K562 (cell line): ENCODE measurements around the gene PIGV. TPM values are rescaled to one million over a fixed set of nuclear protein-coding genes. Genes with fewer than 3 reads are reported as not detected.
A peak's percentile ranks its signal among the peaks of the same experiment; 100 is the strongest.

ENCODE experiments used
- ATAC-seq: fragments of 200-7000 bp; cut with Tn5 transposase; 3 replicates; pipeline ENCODE4 v1.9.1; 2020; ENCODE audit warnings: moderate library complexity
- Bru-seq: library from RNA; stranded (reverse); fragments of 400-500 nt; gene quantifications from one replicate; lab custom pipeline; 2021; lab: Mats Ljungman, UMichigan
- BruChase-seq, 2 experiments: library from RNA; stranded (reverse); fragments of 400-500 nt; gene quantifications; one replicate each; lab custom pipeline; 2021; lab: Mats Ljungman, UMichigan
- BruUV-seq: library from RNA; stranded (reverse); fragments of 400-500 nt; replicated peaks from 2 replicates; lab custom pipeline; 2021; lab: Mats Ljungman, UMichigan
- CTCF ChIA-PET: fragments of 300-600 bp; formaldehyde crosslinking; extraction: SDS; loops from one replicate; lab custom pipeline; 2021; ENCODE audit warnings: low intra/inter-chr PET ratio; lab: Yijun Ruan, JAX
- POLR2A ChIA-PET: fragments of 300-600, 350-650 bp; sonication (Branson Sonifier 250); formaldehyde crosslinking; extraction: SDS; loops from one replicate; lab custom pipeline; 2021; ENCODE audit warnings: antibody characterized with exemption, inconsistent platforms; lab: Yijun Ruan, JAX
- DNase-seq, 4 experiments: peaks; one replicate each; pipeline versions ENCODE4 v3.0.0 to v3.0.0-alpha.2; 2011 to 2018; ENCODE audit warnings: low spot score in 3 of 4, mixed read lengths in 3 of 4; ENCODE audit errors: extremely low read depth in 1 of 4
- FAIRE-seq: peaks from 2 replicates; lab custom pipeline; 2011; peaks lifted over from hg19 to GRCh38; lab: Jason Lieb, UNC
- H2AFZ ChIP-seq: 2 replicates; pipeline ENCODE4 v1.6.0; 2011; ENCODE audit warnings: low read depth, low read length, control low read depth, inconsistent platforms
- H3K27ac ChIP-seq: fragments of 200-600 bp; 3 replicates; pipeline ENCODE4 v1.8.0; 2011; ENCODE audit warnings: low read depth, mild to moderate bottlenecking, control low read depth, inconsistent platforms, low read length, moderate library complexity, mixed read lengths; ENCODE audit errors: extremely low read depth
- H3K27me3 ChIP-seq, 2 experiments: fragments of 300-600 bp in 1 of 2; 2 replicates in 1 of 2; 3 replicates in 1 of 2; pipeline versions ENCODE4 v1.6.0 to v1.8.0; 2011; ENCODE audit warnings: inconsistent platforms in 2 of 2, low read length in 2 of 2, mild to moderate bottlenecking in 1 of 2, mixed read lengths in 1 of 2, moderate library complexity in 1 of 2; ENCODE audit not compliant: control insufficient read depth in 2 of 2, insufficient read depth in 2 of 2
- H3K36me3 ChIP-seq: fragments of 300-600 bp; 3 replicates; pipeline ENCODE4 v1.8.0; 2011; ENCODE audit warnings: mild to moderate bottlenecking, low read length, inconsistent platforms; ENCODE audit not compliant: control insufficient read depth, insufficient read depth
- H3K4me1 ChIP-seq, 2 experiments: fragments of 200-600 bp in 1 of 2; replicated peaks in 1 of 2; 2 replicates in 1 of 2; 3 replicates in 1 of 2; pipeline versions ENCODE4 v1.5.1 to v1.8.0; 2011; ENCODE audit warnings: inconsistent platforms in 2 of 2, low read length in 2 of 2, mild to moderate bottlenecking in 1 of 2, mixed read lengths in 1 of 2, moderate library complexity in 1 of 2; ENCODE audit not compliant: control insufficient read depth in 2 of 2, insufficient read depth in 2 of 2
- H3K4me2 ChIP-seq: 2 replicates; pipeline ENCODE4 v1.6.1; 2011; ENCODE audit warnings: low read length, control low read depth, inconsistent platforms, mixed read lengths; ENCODE audit not compliant: insufficient read depth
- H3K4me3 ChIP-seq: fragments of 200-600 bp; sonication (generic), shearing (Covaris generic); 2 replicates; pipeline ENCODE4 v1.5.1; 2016; ENCODE audit warnings: control low read depth, inconsistent platforms
- H3K79me2 ChIP-seq: fragments of 200-600 bp; 3 replicates; pipeline ENCODE4 v1.8.0; 2011; ENCODE audit warnings: low read length, inconsistent platforms; ENCODE audit not compliant: control insufficient read depth, insufficient read depth
- H3K9ac ChIP-seq, 2 experiments: 2 replicates each; pipeline versions ENCODE4 v1.6.0 to v1.6.1; 2011; ENCODE audit warnings: low read depth in 2 of 2, low read length in 2 of 2, control low read depth in 1 of 2, inconsistent platforms in 1 of 2, mild to moderate bottlenecking in 1 of 2, mixed read lengths in 1 of 2; ENCODE audit not compliant: insufficient read depth in 1 of 2
- H3K9me1 ChIP-seq: one replicate; pipeline ENCODE4 v1.6.0; 2011; ENCODE audit warnings: inconsistent platforms, mild to moderate bottlenecking, low read length, moderate library complexity; ENCODE audit not compliant: control insufficient read depth, insufficient read depth
- H3K9me3 ChIP-seq: replicated peaks from 2 replicates; pipeline ENCODE4 v1.5.1; 2011; ENCODE audit warnings: low read depth, low read length, inconsistent platforms; ENCODE audit not compliant: control insufficient read depth, insufficient read depth
- H4K20me1 ChIP-seq: replicated peaks from 2 replicates; pipeline ENCODE4 v1.6.1; 2011; ENCODE audit warnings: low read length, inconsistent platforms, mixed read lengths; ENCODE audit not compliant: control insufficient read depth, insufficient read depth
- CREB1 ChIP-seq, 2 experiments: sonication (generic) in 1 of 2; formaldehyde crosslinking in 1 of 2; IDR thresholded peaks; 2 replicates each; pipeline versions ENCODE4 v1.6.1 to v1.8.0; 2012 to 2022; ENCODE audit warnings: inconsistent platforms in 1 of 2, mild to moderate bottlenecking in 1 of 2, missing genetic modification reagents in 1 of 2, moderate library complexity in 1 of 2
- CXXC5 ChIP-seq: fragments of 250-450 bp; sonication (Bioruptor Pico); IDR thresholded peaks from 2 replicates; pipeline ENCODE4 v1.8.0; 2022; ENCODE audit warnings: inconsistent platforms, mild to moderate bottlenecking, moderate library complexity
- ZNF766 ChIP-seq: fragments of 200-800 bp; sonication (Bioruptor generic); conservative IDR thresholded peaks from 2 replicates; pipeline ENCODE4 v1.6.1; 2016; ENCODE audit warnings: missing genetic modification characterization, missing compliant biosample characterization
- WGBS: fragments of 100-300 bp; shearing (Covaris generic); methylation state at CpG from one replicate; pipeline ENCODE4 v1.1.6; 2016; ENCODE audit warnings: low coverage, mixed read lengths; ENCODE audit not compliant: insufficient coverage; ENCODE audit errors: missing lambda C conversion rate; 5-methylcytosine and 5-hydroxymethylcytosine counted together
- in situ Hi-C: fragments of 300-500 bp; cut with MboI; formaldehyde crosslinking; loops from 4 replicates; pipeline ENCODE4 v1.15.0; 2018; ENCODE audit warnings: inconsistent platforms, mixed read lengths
- intact Hi-C: fragments of 100-400 bp; cut with micrococcal nuclease; formaldehyde crosslinking; loops from 2 replicates; pipeline ENCODE4 v1.14.2; 2022
- long read RNA-seq, 3 experiments: library from polyadenylated mRNA in 2 of 3; library from RNA in 1 of 3; unstranded in 2 of 3; stranded (forward) in 1 of 3; transcript quantifications; one replicate each; pipeline ENCODE4 v2.0.0, GENCODE V29; 2019 to 2022
- polyA minus RNA-seq, 3 experiments: library from RNA; depleted of rRNA, polyadenylated mRNA; stranded (reverse); fragments of >200 nt; gene quantifications; 2 replicates each; pipeline ENCODE4 v1.2.3, GENCODE V29; 2011
- polyA plus RNA-seq, 8 experiments: library from polyadenylated mRNA; depleted of rRNA in 4 of 8; stranded (reverse) in 5 of 8; unstranded in 3 of 8; fragments of >200 nt; fragmentation: Nextera tagmentation in 2 of 8; fragmentation: Illumina TruSeq in 1 of 8; extraction: Ambion mirVana in 2 of 8; extraction: Trizol in 1 of 8; gene quantifications; 2 replicates each; pipeline versions ENCODE4 v1.2.1 to v1.2.3, GENCODE V29; 2011 to 2014; ENCODE audit warnings: inconsistent platforms in 1 of 8, missing spikeins in 1 of 8
- total RNA-seq, 7 experiments: library from RNA; depleted of rRNA in 6 of 7; stranded (reverse); fragments of >200 nt in 6 of 7; fragmentation: Illumina TruSeq in 2 of 7; extraction: Trizol in 2 of 7; gene quantifications; 2 replicates each; pipeline versions ENCODE4 v1.2.1 to v1.2.3, GENCODE V29; 2011 to 2021; ENCODE audit warnings: low replicate concordance in 1 of 7
- TF ChIP-seq, protein P1 (sequence below): sonication (generic); formaldehyde crosslinking; IDR thresholded peaks from 2 replicates; pipeline ENCODE4 v1.8.0; 2022; ENCODE audit warnings: mild to moderate bottlenecking, missing genetic modification reagents
- TF ChIP-seq, protein P2 (sequence below), 3 experiments: fragments of 200-800 bp in 1 of 3; fragments of 250-450 bp in 1 of 3; fragments of 450-650 bp in 1 of 3; sonication (Bioruptor Pico) in 1 of 3; sonication (Bioruptor generic) in 1 of 3; formaldehyde crosslinking in 1 of 3; IDR thresholded peaks; 2 replicates each; pipeline versions ENCODE4 v1.6.1 to v1.8.0; 2016 to 2022; ENCODE audit warnings: mild to moderate bottlenecking in 2 of 3, missing genetic modification characterization in 2 of 3, missing compliant biosample characterization in 1 of 3, moderate library complexity in 1 of 3
- TF ChIP-seq, protein P3 (sequence below), 2 experiments: fragments of 450-650 bp; conservative IDR thresholded peaks; 2 replicates each; pipeline ENCODE4 v1.6.1; 2017; ENCODE audit warnings: mild to moderate bottlenecking in 2 of 2, moderate library complexity in 2 of 2

Gene PIGV
- total RNA-seq (2011; cell fraction: chromatin; rRNA removed; ENCODE audit: low replicate concordance) = 20.0 and 33.4 TPM in 2 replicates
- total RNA-seq (2011; cell fraction: nucleolus; rRNA removed) = 34.2 and 35.1 TPM in 2 replicates
- 38.2 and 47.9 TPM in 2 replicates for total RNA-seq (2011; cell fraction: nucleoplasm; rRNA removed)
- total RNA-seq (2014; rRNA removed) (8.4 and 11.3 TPM in 2 replicates), total RNA-seq (2014; rRNA removed; fragmentation: Illumina TruSeq; extraction: Trizol) (11.0 and 11.1 TPM in 2 replicates), total RNA-seq (2015; rRNA removed; fragmentation: Illumina TruSeq; extraction: Trizol) (12.0 and 12.2 TPM in 2 replicates), total RNA-seq (2021) (11.2 and 14.7 TPM in 2 replicates), polyA plus RNA-seq (2011; rRNA removed) (21.8 and 25.5 TPM in 2 replicates), polyA plus RNA-seq (2014; fragmentation: Illumina TruSeq; extraction: Trizol) (10.8 and 12.7 TPM in 2 replicates), polyA plus RNA-seq (2014; fragmentation: Nextera tagmentation; extraction: Ambion mirVana) (10 to 100 TPM; 11.3 to 11.7 TPM), polyA plus RNA-seq (2014; rRNA removed) (9.3 and 9.4 TPM in 2 replicates), polyA minus RNA-seq (2011; rRNA and poly(A)+ RNA removed) (21.7 and 27.4 TPM in 2 replicates), Bru-seq, nascent RNA (percentile 66 among the genes with signal in this experiment), BruChase-seq, experiment 1, labeled RNA remaining after a 2-hour chase (percentile 61 among the genes with signal in this experiment), BruChase-seq, experiment 2, labeled RNA remaining after a 6-hour chase (percentile 60 among the genes with signal in this experiment)
- 27.4 and 41.1 TPM in 2 replicates for polyA plus RNA-seq (2011; cell fraction: cytosol; rRNA removed)
- 33.7 and 36.0 TPM in 2 replicates for polyA plus RNA-seq (2011; cell fraction: nucleus; rRNA removed)
- polyA plus RNA-seq (2012) = 14.0 and 14.4 TPM in 2 replicates
- 8.1 and 9.8 TPM in 2 replicates for polyA minus RNA-seq (2011; cell fraction: cytosol; rRNA and poly(A)+ RNA removed)
- 10.8 and 16.6 TPM in 2 replicates for polyA minus RNA-seq (2011; cell fraction: nucleus; rRNA and poly(A)+ RNA removed)
- long read RNA-seq, experiment 1, transcript PIGV-201 (4 exons, 2,367 nt) = major isoform, 14 of 40 reads
- long read RNA-seq, experiment 1, partial matches to known transcripts = 15 of 40 reads
- long read RNA-seq, experiment 1, other reads (novel, unspliced or antisense) = 11 of 40 reads
- long read RNA-seq, experiment 2, partial matches to known transcripts = 2 of 14 reads
- long read RNA-seq, experiment 2, other reads (novel, unspliced or antisense) = 8 of 14 reads
- long read RNA-seq, experiment 3, transcript PIGV-201 (4 exons, 2,367 nt) = major isoform, 6 of 13 reads
- long read RNA-seq, experiment 3, partial matches to known transcripts = 0 of 13 reads
- long read RNA-seq, experiment 3, other reads (novel, unspliced or antisense) = 5 of 13 reads

DNA sequence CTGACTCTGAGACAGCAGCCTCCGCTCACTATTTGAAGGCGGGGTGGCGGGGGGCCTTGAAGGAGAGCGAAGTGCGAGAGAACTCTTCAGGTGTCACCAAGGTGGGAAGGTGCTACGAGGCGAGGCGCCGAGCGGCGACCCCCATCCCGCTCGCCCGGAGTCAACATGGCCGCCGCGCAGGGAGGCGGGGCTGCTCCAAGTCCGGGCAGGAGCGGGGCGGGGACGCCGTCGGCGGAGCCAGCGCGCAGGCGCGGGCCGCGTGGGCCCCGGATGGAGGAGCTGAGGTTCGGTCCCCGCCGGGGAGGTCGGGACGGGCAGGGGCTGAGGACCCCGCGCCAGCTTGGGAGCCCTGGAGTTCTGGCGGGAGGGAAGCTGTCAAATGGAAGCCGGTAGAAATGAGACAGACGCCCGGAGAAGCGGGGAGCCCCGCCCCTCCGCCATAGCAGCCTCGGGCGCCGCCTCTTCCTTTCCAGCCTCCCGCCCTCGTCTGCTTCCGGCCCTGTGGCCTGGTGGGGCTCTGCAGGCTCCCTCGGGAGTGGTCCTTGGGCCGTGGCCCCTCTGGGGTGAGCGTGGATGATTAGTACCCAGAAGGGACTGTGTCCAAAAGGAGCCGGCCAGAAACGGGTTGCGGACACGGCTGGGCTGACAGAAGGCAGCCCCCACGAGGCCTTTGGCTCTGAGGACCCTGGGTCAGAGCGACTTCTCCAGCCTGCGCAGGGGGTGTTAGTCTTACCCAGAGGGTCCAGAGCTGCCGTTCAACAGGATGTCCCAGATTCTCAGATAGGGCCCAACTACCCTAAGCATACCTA, at the start of gene PIGV:
Gene PIGV, plus strand, starts transcription at position 245 of the 809 bp plus-strand sequence. CDS start 2,866 bp downstream, outside the sequence.
- H3K27me3 ChIP-seq = no peaks in the 10 kb centered on the region
- H3K4me1 ChIP-seq = peaks cover 61 to 81% of the 10 kb centered on the region in 2 experiments
- peaks cover 54% of the 10 kb centered on the region for H3K79me2 ChIP-seq
- peak within 1 kb of the TSS; percentile 97 to 98 for H3K9ac ChIP-seq
- no TSS peak for BruUV-seq
- DNase-seq = peak; percentile 94 to 97 (median 96)
- peak within 1 kb of the TSS; percentile 66 for H3K4me3 ChIP-seq
- no peaks in the 10 kb centered on the region for H3K9me1 ChIP-seq
- in situ Hi-C loops = no loop called here
- ChIA-PET POLR2A (interaction anchor here (0.6 to 9.2 kb wide), 21 partner anchors 10 to 311 kb away, joined by 3 to 112 read pairs (median 6); partner anchors contain the start of genes ARID1A and GPN2), CTCF (interaction anchor here (1.4 to 5.0 kb wide), 2 partner anchors 179 to 185 kb away, joined by 3 to 80 read pairs; no protein-coding TSS in a partner anchor)
- peak within 1 kb of the TSS; percentile 94 for H2AFZ ChIP-seq
- H3K9me3 ChIP-seq = no peaks in the 10 kb centered on the region
- peak within 1 kb of the TSS; percentile 96 for H3K4me2 ChIP-seq
- intact Hi-C loops = loop anchor here (1.0 to 5.0 kb wide), 4 partner anchors 43 to 301 kb away; no protein-coding TSS in a partner anchor
- peak within 1 kb of the TSS; percentile 98 for H3K27ac ChIP-seq
- FAIRE-seq = no peak
- ATAC-seq = peak; percentile 76
- under 1% methylated on average over 62 of the region's 63 CpGs for WGBS
- peaks cover 10% of the 10 kb centered on the region for H3K36me3 ChIP-seq
- H4K20me1 ChIP-seq = no peaks in the 10 kb centered on the region
- TF ChIP-seq, protein P1, sequence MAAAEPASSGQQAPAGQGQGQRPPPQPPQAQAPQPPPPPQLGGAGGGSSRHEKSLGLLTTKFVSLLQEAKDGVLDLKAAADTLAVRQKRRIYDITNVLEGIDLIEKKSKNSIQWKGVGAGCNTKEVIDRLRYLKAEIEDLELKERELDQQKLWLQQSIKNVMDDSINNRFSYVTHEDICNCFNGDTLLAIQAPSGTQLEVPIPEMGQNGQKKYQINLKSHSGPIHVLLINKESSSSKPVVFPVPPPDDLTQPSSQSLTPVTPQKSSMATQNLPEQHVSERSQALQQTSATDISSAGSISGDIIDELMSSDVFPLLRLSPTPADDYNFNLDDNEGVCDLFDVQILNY (CRISPR knock-in tag) = peak; percentile 91
- TF ChIP-seq ZNF766 (CRISPR knock-in tag) (no peak), CREB1 (IDR thresholded peaks at IDR 0.05) (peak; percentile 48; the same call in 1 of the 2 replicates), CREB1 (CRISPR knock-in tag; IDR thresholded peaks at IDR 0.05) (peak; percentile 64), CXXC5 (CRISPR knock-in tag) (peak; percentile 72; the same call in 1 of the 2 replicates)
- TF ChIP-seq, protein P2, sequence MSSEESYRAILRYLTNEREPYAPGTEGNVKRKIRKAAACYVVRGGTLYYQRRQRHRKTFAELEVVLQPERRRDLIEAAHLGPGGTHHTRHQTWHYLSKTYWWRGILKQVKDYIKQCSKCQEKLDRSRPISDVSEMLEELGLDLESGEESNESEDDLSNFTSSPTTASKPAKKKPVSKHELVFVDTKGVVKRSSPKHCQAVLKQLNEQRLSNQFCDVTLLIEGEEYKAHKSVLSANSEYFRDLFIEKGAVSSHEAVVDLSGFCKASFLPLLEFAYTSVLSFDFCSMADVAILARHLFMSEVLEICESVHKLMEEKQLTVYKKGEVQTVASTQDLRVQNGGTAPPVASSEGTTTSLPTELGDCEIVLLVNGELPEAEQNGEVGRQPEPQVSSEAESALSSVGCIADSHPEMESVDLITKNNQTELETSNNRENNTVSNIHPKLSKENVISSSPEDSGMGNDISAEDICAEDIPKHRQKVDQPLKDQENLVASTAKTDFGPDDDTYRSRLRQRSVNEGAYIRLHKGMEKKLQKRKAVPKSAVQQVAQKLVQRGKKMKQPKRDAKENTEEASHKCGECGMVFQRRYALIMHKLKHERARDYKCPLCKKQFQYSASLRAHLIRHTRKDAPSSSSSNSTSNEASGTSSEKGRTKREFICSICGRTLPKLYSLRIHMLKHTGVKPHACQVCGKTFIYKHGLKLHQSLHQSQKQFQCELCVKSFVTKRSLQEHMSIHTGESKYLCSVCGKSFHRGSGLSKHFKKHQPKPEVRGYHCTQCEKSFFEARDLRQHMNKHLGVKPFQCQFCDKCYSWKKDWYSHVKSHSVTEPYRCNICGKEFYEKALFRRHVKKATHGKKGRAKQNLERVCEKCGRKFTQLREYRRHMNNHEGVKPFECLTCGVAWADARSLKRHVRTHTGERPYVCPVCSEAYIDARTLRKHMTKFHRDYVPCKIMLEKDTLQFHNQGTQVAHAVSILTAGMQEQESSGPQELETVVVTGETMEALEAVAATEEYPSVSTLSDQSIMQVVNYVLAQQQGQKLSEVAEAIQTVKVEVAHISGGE (CRISPR knock-in tag; IDR thresholded peaks at IDR 0.05) = peak in 1 of 3 experiments; percentile 78; a peak in 2 of 6 replicates
- TF ChIP-seq, protein P3, sequence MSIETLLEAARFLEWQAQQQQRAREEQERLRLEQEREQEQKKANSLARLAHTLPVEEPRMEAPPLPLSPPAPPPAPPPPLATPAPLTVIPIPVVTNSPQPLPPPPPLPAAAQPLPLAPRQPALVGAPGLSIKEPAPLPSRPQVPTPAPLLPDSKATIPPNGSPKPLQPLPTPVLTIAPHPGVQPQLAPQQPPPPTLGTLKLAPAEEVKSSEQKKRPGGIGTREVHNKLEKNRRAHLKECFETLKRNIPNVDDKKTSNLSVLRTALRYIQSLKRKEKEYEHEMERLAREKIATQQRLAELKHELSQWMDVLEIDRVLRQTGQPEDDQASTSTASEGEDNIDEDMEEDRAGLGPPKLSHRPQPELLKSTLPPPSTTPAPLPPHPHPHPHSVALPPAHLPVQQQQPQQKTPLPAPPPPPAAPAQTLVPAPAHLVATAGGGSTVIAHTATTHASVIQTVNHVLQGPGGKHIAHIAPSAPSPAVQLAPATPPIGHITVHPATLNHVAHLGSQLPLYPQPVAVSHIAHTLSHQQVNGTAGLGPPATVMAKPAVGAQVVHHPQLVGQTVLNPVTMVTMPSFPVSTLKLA (conservative IDR thresholded peaks at IDR 0.05) = peak; percentile 52 to 80; a peak in 3 of 4 replicates
